WTC11 (cell line): ENCODE data around the gene KAT8.

Experiments used
- ATF3 ChIP-seq: sonication (generic); formaldehyde crosslinking; conservative IDR thresholded peaks from 2 replicates; pipeline ENCODE4 v1.8.1; 2022; ENCODE audit warnings: mild to moderate bottlenecking, missing genetic modification reagents
- CREB1 ChIP-seq: sonication (generic); formaldehyde crosslinking; IDR thresholded peaks from 2 replicates; pipeline ENCODE4 v1.8.0; 2023; ENCODE audit warnings: mild to moderate bottlenecking, missing genetic modification reagents
- CTCF ChIP-seq: fragments of 200-600 bp; IDR thresholded peaks from 2 replicates; pipeline ENCODE4 v1.8.0; 2022; ENCODE audit warnings: antibody characterized with exemption
- NFYB ChIP-seq: sonication (generic); formaldehyde crosslinking; conservative IDR thresholded peaks from 2 replicates; pipeline ENCODE4 v1.8.0; 2022; ENCODE audit warnings: low read depth, missing genetic modification reagents
- TEAD4 ChIP-seq: sonication (generic); formaldehyde crosslinking; IDR thresholded peaks from 2 replicates; pipeline ENCODE4 v1.8.0; 2022; ENCODE audit warnings: mild to moderate bottlenecking, missing genetic modification reagents
- USF2 ChIP-seq: sonication (generic); formaldehyde crosslinking; IDR thresholded peaks from 2 replicates; pipeline ENCODE4 v1.8.1; 2023; ENCODE audit warnings: mild to moderate bottlenecking, missing genetic modification reagents, moderate library complexity
- ZNF512 ChIP-seq: sonication (generic); formaldehyde crosslinking; IDR thresholded peaks from 2 replicates; pipeline ENCODE4 v1.8.1; 2022; ENCODE audit warnings: missing genetic modification reagents, borderline replicate concordance

- TF ChIP-seq CTCF = no peak
- TF ChIP-seq USF2 = no peak
- no peak for TF ChIP-seq ZNF512
- TF ChIP-seq TEAD4 (CRISPR knock-in tag) = no peak
- TF ChIP-seq NFYB = no peak
- no peak for TF ChIP-seq CREB1 (CRISPR knock-in tag)
- no peak for TF ChIP-seq ATF3 (CRISPR knock-in tag)
Measured at GRCh38 chr16:31129568-31130335, 12.3 kb downstream of the KAT8 start.
